Measurements from ENCODE around the gene CEP128.
"Not testable (repeated sequence)": the region's sequence is repeated elsewhere in the genome, so short reads cannot be mapped to it uniquely, and the experiment has no call there.

The CEP128 gene

DNA sequence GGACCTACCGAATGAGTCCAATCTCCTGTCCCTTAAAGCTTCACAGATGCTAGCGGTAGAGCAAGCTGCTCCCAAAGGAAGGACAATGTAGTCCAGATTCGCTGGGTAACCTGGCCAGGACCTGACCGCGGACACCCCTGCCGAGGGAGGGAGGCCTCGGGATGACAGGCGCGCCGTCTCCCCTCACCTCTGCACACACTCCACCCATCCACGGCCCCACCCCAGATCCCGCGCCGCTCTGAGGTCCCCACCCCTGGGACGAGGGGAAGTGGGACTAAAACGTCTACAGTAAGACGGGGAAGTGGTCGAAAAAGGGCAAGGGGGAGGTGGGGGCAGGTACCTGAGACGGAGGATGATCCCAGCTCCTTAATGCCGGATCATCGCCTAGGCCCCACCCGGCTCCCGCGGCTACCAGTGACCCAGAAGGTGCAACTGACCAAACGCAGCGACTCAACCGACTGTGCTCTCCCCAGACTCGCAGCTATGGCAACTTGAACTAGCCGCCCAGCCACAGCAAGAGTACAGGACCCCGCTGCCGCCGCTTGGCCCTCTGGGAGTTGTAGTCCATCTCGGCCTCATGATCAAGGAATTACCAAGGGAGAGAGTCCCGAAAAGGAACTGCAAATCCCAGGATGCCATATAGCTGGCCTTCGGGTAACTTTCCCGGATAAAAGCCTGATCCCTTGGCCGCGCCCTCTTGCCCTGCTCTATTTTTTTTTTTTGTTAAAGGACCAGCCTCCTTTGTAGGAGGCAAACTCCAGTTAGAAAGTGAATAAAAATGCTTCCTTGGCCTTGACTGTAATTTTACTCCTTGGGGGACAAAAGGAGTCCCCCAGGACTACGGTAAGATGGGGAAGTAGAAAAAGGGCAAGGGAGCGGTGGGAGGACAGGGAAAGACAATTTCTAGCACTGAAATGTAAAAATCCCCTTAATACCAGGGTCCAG is at the start of gene CEP128:
TSS of gene CEP128 (minus strand) at position 498 of the 945 bp plus-strand sequence.
- peak; percentile 95 for DNase-seq

GRCh38 chr14:80988735-80989429 is 47.3 kb upstream of the CEP128 start:
- DNase-seq = no peak

- no peak for DNase-seq
Measured at GRCh38 chr14:80988192-80988591, 46.7 kb upstream of the CEP128 start.

DNA sequence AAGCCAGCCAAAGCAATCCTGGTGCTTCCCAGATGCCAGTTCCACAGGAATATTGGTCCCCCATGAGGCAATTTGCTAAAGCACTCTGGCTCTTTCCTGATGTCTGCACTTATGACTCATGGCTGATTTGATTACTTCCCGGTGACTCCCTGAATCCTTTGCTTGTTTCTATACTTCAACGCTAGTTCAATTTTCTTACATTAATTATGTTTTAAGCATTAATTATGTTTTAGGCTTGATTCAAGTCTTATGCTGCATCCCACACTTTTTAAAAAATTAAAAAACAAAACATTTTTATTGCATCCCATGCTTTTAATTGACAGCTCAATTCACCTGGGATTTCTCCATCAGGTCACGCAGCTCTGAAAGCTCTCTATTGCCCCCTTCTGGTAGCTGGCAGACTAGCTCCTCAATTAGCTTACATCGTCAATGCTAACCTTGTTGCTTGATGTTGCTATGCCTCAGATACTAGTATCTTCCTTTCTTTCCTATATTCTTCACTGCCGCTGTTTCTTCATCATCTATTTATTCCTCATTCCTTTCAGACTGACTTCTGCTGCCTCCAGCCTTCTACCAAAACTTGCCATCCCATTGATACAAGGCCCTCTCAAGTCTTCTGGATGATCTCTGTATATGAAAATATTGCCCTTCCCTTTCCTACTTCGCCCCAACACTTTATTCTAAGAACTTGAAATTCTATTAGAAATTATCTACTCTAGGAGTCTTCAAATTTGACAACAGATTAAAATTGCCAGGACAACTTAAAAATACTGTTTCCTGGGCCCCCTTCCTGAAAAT is 45.9 kb upstream of the CEP128 start:
- DNase-seq = peak; percentile 66

- no peak for DNase-seq
Measured at GRCh38 chr14:80982711-80983110, 41.2 kb upstream of the CEP128 start.

DNA sequence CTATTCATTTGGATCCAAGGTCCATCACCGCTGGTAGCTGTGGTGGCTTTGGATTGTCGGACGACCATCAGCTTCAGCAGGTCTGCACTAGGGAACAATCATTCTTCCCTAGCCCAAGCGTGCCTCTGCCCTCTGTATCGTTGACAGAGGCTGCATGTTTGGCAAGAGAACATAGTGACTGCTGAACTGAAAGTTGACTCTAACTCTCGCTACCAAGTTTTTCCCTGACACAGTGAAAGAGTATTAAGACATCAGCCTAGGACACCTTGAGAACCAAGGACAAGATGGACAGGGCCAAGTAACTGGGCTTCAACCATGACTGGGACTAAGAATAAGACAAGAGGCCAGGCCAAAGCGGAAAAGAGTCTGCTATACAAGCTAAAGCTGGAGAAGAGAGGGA is 40.1 kb upstream of the CEP128 start:
- DNase-seq = no peak

DNA sequence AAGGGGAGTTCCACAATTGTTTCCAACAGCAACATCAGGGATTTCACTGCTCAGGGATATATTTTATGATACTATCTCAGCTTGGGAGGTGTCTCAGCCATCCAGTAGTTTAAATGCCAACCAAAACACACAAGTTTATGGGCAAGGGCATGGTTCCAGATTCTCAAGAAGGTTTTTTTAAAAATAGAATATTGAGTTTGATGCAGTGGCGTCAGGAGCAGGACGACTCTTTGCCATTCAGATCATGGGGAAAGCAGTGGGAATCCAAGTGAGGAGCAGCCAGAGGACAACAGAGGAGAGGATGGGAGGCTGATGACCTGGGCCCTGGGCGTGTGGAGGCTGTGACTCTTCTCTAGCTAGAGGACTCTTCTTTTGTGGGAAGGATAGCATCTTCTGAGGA is 39.6 kb upstream of the CEP128 start:
- DNase-seq = no peak

GRCh38 chr14:80979951-80980350 is 38.4 kb upstream of the CEP128 start:
- DNase-seq = no peak

- DNase-seq = no peak
Measured at GRCh38 chr14:80978403-80978802, 36.9 kb upstream of the CEP128 start.

DNA sequence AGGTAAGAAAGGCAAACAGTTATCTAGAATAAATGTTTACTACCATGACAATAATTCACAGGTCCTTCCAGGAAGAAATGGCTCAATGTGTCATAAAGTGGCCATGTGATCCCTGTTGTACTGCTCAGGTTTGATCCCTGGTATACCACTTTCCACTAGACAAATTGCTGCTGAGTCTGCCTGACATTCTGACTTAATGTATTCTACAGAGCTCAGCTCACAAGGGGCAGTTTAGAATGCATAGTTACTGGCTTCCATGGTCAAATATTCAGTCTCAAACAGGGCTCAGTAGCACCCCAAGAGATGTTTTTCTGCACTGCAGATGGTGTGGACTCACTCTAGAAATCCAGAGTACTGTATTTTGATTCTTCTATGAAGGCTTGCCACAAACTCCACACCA is 35.7 kb upstream of the CEP128 start:
- no peak for DNase-seq

- no peak for DNase-seq
Measured at GRCh38 chr14:80974679-80975078, 33.1 kb upstream of the CEP128 start.

DNA sequence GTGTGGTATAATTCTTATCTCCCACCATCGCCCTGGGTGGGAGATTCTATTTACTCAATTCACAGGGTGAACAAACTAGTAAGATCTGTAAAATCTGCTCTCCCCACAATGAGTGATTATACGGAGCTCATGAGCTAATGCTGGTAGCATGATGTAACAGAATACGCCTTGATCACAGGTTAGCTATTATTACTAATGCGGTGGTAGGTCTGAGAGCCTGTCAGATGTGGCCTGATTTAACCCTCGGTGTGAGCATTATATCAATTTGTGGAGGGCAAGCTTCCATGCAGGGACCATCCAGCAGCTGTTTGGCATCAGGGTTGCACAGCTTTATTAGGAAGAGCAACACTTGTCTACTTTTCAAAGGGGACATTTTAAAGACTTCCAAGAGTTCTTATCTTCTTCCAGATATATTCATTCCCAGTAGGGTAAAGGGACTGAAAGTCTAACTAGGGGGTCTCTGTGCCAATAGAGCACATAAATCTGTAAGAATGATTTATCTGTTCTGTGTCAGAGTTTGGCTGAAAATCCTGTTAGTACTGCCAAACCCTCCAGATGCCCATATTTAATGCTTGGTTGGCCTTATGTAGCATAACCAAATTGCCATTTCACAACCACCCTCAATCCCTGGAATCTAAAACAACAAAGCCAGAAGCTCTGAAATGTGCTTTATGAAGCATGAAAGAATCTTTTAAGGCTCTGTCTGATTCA is 32.5 kb upstream of the CEP128 start:
- no peak for DNase-seq

GRCh38 chr14:80965037-80965436 is 23.5 kb upstream of the CEP128 start:
- DNase-seq = no peak

GRCh38 chr14:80959496-80959895 is 18.0 kb upstream of the CEP128 start:
- DNase-seq = peak; percentile 13

DNA sequence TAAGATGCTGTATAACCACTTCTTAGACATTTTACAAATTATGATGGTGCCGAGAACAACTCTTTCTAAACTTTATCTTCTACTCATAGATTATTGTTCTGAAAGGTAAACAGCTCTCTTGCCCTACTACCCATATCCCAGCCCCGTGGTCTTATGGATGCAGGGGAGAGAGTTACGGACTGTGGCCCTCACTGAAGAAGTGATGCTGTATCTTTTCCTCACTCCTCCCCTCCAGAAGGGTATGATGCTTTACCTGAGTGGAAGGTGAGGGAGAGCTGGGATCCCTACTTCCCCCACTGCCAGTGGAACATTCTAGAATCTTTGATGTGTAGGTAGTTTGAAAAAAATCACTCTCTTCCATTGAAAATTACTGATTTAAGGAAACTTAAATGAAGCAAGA is 17.4 kb upstream of the CEP128 start:
- DNase-seq = no peak

DNA sequence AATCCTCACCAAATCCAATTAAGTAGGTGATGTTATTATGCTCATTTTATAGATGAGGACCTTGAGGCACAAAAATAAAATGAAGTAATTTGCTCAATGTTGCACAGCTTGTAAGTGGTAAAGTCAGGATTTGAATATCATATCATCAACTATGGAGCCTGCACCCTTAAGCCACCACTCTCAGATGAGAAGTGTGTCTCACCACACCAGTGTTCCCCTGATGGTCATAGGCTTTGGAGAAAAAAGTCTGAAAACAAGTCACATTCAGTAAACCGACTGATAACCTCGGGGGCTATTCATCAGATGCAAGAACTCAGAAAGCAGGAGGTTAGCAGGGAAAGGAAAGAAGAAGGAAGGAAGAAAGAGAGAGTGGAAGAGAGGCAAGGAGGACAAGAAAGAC is 16.7 kb upstream of the CEP128 start:
- no peak for DNase-seq

DNA sequence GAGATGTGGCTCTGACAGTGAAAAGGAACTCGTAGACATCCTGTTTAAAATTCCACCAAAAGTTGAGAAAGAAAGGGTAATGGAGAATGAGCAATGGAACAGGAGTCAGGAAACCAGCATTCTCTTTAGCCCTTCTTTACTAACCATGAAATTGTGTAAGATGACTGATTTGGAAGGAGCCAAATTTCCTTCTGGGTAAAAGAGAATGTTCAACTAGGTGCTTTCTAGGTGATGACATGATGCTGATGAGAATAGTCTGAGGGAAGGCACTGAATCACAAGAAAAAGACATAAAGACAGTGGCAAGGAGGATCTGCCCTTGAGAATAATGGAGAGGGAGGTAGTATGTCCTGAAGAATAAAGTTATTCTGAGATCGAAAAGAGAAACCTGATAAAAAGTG is 16.1 kb upstream of the CEP128 start:
- DNase-seq = no peak

DNA sequence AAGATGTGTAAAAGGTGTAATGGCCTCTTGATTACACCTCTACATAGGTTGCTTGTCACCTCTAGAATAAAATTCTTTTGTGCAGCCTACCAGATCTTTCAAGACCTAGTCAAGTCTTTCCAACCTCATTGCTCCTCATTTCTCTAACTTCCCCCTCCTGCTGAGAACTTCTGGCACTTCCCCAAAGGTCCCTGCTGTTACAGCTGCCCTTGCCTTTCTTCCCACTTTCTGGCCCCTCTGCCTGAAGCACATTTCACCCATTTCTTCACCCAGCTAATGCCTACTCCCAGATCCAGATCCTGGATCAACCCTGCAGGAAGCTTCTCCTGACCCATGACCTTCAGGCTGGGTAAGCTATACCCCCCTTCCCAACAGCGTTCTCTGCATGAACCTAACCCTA is 15.4 kb upstream of the CEP128 start:
- no peak for DNase-seq

DNA sequence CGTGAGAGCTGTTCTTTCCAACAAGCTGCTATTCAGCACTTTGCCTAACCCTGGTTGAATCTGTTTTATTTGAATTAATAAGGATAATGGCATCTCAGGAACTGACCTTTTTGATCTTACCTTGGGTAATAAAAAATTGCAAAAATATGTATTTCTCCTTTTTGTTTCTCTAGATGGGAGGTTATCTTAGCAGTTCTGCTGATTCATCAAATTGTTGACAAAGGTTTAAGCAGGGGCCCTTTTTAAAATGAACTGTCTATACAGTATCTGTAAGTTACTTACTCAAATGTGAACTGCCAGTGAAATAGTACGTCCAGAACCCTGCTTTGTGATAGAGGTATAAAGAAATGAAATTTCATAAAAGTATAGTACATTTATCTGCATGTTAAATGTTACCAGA is 14.6 kb upstream of the CEP128 start:
- no peak for DNase-seq

DNA sequence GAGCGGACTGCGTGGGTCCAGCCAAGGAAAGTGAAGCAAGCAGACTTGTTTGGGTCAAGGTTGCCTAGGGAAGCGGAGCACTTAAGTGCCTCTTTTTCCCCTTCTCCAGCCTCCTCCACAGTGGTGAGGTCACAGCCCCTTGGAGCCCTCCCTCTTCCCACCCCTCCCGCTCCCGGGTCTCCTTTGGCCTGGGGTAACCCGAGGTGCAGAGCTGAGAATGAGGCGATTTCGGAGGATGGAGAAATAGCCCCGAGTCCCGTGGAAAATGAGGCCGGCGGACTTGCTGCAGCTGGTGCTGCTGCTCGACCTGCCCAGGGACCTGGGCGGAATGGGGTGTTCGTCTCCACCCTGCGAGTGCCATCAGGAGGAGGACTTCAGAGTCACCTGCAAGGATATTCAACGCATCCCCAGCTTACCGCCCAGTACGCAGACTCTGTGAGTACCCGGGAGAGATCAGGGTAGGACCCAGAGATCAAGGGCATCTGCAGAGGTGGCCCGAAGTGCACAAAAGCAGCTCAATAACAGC is 13.9 kb upstream of the CEP128 start, which contains the start of gene TSHR:
TSS of gene TSHR (plus strand) at position 206 of the 526 bp plus-strand sequence. CDS start at position 266, 60 bp downstream.
- DNase-seq = no peak

GRCh38 chr14:80954687-80955299 is 13.3 kb upstream of the CEP128 start:
- DNase-seq = peak; percentile 29

DNA sequence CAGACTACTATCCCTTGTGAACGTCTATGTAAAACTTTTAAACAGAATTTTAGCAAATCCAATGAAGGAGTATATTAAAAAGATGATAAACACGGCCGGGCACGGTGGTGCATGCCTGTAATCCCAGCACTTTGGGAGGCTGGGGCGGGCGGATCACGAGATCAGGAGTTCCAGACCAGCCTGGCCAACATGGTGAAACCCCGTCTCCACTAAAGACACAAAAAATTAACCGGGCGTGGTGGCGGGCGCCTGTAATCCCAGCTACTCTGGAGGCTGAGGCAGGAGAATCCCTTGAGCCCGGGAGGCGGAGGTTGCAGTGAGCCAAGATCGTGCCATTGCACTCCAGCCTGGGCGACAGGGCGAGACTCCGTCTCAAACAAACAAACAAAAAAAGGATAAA is 11.7 kb upstream of the CEP128 start:
- DNase-seq = not testable (repeated sequence)
